ENCODE results near the gene FUT8.

The FUT8 gene

DNA sequence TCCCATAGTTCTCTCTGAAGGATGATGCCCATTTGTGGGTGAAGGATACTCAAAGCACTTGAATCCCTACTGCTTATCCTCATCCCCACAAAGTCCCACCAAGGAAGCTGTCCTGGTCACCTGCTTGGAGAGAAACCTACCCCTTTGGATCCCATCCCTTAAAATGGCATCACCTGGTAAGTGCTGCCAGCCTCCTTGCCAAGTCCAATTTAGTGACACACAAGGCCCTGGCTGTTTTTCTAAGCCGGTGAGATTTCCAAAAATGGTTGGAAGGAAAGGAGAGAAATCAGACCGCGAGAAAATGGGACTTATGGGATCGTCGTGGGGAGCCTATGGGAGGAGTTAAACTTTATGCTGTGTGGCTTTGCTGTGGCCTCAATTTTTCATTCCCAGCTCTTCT, 358.2 kb downstream of the FUT8 start:
- no peak for DNase-seq (ENCODE audit: low read depth in 2 of 3, low spot score in 1 of 3)

DNA sequence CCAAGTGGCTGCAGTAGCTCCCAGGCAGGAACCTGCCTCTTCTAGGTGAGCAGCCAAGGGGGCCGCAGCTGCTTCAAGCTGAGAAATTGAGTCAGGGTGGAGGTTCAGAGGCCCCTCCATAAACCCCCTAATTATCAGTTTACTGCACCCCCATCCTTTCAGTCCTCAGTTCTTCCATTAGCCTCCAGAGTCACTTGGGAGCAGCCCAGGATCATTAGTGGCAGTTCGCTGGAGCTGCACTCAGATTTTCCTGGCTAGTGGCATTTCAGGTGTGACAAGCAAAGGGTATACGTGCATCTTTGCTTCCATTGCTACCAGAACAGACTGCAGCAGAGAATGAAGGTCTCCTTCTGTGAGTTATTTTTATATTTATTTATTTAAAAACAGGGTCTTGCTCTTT, 358.7 kb downstream of the FUT8 start:
- DNase-seq (ENCODE audit: low read depth in 2 of 3, low spot score in 1 of 3), result no peak

DNA sequence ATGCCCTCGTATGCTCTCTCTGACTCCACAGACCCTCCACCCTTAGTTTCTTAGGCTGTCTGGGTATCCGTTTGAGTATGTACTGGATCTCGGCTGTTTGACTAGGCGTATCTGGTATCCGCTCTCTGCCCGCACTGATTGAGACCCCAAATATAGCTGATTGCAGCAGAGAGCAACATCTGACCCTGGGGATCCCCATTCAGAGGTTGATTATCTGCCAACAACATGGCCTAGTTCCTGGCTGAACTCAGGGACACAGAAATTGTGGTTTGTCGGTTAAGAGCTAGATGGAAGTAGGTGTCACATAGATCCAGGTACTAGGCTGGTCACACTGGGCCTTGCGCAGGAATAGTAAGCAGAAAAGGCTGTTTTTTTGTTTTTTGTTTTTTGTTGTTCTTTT, 359.9 kb downstream of the FUT8 start:
- DNase-seq (ENCODE audit: low read depth in 2 of 3, low spot score in 1 of 3), result no peak

DNA sequence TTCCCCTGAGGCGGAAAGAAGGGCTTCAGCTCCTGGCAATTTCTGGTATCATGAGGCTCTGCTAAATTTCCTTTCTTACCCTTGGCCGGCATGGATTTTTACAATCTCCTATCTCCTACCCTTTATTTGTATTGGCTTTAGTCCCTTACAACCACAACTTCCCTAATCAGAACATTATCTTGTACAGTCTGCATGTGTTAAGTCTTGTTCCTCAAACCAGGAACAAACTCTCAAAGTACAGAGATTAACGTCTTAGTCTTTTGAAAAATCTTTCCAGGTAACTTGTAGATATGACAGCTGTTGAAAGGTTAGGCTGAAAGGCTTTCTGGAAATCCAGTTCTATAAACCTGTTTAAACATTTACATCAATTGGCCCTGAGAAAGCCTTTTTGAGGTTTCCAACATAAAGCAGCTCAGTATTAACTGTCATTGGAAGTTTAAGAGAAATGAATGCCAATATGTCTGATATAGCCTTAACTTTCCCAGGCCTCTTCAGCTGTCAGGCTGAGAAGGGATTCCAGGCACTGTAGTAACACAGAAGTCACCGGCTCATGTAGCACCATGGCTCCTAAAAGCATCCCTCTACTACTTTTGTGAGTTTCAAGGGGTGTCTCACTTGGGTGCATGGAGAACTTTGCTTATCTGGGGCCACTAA, 360.5 kb downstream of the FUT8 start:
- no peak for DNase-seq (ENCODE audit: low read depth in 2 of 3, low spot score in 1 of 3)

DNA sequence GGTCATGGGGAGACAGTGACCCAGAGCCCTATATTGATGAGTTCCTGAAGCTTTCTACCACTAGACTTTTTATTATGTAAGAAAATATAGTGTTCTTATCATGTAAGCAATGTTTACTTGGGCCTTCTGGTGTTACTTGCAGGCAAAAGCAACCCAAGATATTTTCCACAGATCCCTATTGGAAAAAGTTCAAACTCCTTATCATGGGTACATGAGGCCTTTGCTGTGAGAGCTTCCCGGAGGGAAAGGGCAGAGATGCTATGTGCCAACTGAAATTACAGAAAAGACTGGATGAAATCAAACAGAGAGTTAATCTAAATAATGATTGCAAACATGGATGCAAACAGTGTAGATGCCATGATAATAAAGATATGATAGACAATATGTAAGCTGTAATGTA, 361.5 kb downstream of the FUT8 start:
- DNase-seq (ENCODE audit: low read depth in 2 of 3, low spot score in 1 of 3), result no peak

DNA sequence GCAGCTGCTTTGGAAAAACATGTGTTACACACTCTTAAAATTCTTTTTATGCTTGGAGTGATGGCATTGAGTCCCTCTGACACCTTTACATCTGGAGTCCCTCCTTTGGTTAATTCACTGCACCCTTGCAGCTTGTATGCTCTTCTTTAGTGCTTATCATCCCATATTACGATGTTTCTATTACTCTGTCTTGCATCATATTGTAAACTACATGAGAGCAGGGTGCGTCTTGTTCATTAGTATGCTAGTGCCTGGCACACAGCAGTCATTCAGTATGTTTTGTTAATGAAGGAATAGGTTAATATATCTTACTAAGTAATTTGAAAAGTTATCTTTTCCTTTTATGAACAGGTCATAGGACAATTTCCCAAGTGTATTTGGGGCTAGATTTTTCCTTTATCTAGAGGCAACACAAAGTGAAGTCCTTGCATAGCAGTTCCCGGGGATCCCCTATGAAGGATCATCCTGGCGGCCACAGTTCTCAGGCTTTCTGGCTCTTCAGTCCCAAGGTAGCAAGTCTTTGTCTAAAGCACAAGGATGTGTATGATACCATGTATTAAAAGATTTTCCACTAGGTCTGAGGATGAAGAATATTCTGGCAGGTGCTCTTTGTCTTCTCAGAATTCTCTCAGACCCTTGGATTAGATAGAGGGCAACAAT, 363.8 kb downstream of the FUT8 start:
- DNase-seq (ENCODE audit: low read depth in 2 of 3, low spot score in 1 of 3), result no peak

DNA sequence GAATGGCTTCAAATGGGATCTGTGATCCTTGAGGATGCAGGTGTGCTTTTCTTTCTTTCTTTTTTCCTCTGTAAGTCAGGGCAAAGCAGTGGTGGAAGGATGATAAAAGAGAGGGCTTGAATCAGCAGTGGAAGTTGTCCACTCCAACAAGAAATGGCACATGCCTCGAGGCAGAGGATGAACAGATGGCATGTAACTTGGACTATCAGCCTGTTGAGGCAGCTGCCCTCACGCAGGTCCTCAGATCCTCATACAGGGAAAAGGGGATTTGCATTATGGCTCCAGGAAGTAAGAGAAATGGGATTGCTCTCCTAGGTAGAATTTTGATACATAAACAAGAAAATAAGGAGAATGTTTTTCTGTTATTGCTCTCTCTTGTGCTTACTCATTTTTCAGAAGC, 368.0 kb downstream of the FUT8 start:
- no peak for DNase-seq (ENCODE audit: low read depth in 2 of 3, low spot score in 1 of 3)

DNA sequence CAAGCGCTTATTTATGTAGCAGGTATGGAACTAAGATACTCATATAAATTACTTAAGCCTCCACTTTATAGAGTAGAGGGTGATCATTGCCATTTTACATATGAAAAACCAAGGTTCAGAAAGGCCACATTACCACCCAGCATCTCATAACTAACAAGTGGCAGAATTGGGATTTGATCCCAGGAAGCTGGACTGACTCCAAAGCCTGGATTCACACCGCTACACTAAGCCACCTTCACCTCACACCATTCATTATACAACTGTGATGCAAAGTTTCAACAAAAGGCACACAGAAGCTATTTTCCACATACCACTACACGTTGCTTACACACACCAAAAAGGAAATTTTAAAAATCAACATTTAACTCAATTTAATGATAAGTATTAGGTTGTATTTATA, 370.6 kb downstream of the FUT8 start:
- no peak for DNase-seq (ENCODE audit: low read depth in 2 of 3, low spot score in 1 of 3)

DNA sequence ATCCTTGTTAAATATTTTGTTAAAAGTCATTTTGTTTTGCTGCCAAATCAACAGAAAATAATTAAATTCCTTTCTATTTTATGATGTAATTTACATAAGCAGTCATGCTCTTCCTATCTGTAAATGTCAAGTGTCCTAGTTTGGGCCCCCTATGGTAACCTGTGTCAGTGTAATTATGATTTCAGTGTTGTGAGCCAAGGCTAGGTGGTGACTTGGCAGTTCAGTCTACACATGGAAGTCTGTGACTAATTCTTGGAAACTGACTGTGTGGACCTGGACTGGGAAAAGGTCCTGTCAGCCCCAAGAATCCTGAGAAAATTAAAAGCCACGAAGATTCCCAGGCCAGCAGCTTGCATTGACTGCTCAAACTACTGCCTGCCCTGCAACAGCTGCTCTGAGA, 371.0 kb downstream of the FUT8 start:
- no peak for DNase-seq (ENCODE audit: low read depth in 2 of 3, low spot score in 1 of 3)

DNA sequence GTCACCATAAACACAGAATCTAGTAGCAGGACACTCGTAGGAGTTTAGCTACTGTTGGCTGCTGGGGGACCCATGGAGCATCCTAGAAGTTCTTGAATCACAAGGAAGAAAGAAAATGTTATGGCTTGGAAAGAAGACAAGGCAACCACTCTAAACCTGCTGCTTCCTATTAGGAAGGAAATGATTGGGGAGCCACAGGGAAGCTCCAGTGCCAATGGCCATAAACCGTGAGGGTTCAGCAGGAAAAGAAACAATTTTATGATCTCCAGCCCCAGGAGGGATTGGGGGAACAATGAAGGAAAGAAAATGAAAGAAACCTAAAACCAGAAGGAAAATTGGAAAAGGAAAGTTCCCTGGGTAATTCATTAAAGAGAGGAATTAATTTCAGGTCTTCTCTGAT, 372.0 kb downstream of the FUT8 start:
- DNase-seq (ENCODE audit: low read depth in 2 of 3, low spot score in 1 of 3), result no peak

DNA sequence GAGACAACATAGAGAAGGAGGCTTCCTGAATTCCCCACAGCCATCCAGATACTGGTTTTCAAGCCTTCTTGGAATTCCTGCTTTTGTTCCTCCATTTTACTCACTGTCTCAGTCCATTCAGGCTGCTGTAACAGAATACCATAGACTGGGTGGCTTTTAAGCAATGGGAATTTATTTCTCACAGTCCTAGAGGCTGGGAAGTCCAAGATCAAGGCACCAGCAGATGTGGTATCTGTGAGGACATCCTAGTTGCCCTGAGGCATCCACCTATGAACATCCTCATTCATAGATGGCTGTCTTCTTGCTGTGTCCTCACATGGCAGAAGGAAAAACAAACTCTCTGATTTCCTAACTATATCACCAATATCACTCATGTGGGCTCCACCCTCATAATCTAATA, 374.9 kb downstream of the FUT8 start:
- no peak for DNase-seq (ENCODE audit: low read depth in 2 of 3, low spot score in 1 of 3)

DNA sequence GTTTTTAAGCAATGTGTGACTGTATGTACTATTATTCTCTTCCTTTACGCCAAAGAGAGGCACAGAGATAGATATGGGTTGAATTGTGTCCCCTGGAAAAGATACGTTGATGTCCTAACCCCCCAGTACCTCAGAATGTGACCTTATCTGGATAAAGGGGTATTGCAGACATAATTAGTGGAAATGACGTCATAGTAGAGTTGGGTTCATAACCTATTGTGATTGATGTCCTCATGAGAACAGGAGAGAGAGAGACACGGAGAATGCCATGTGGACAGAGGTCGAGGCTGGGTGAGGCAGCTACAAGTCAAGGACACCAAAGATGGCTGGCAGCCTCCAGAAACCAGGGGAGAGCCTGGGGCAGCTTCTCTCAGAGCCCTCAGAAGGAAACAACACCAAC, 376.3 kb downstream of the FUT8 start:
- DNase-seq (ENCODE audit: low read depth in 2 of 3, low spot score in 1 of 3), result no peak

DNA sequence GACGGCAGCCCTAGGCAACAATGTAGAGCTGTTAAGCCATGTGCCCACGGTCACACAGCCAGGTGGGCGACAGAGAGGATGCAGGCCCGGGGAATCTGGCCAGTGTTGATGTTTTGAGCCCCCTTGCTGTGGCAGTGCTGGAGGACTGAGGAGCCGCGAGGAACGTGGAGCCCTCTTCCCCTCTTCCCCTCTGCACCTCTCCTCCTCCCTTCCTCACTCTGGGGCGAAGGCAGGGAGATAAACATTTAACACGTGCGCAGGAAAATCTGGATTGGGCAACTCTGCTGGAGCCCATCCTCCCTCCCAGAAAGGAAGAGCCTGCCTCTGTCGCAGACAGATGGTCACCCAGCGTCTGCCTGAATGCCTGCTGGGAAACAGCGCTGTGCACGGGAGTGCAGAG, 376.8 kb downstream of the FUT8 start:
- no peak for DNase-seq (ENCODE audit: low read depth in 2 of 3, low spot score in 1 of 3)

DNA sequence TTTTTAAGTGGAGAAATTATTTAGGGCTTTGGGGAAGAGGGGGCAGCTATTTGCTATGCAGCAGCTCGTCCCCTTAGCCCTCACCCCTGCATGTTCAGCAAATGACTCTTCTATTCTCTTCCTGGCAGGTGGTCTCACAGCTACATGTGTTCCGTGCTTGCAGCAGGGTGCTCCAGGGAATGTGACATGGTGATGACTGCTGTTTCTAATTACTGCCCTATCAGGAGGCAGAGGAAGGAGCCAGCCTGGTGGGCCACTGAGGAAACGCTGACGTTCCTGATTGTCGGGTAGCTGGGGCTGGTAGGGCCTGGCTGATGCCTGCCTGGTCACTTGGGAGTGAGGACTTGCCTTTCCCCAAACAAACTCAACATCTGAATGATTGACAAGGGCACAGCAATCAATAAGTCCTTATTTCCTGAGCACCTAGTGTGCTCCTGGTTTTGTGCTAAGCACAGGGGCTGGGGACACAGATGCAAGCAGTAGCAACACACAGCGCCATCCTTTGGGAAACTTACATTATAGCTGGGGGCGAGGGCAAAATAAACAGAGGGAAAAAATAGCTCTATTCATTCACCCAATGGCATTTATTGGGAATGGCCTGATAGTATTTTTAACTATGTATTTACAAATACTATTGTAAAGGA, 377.8 kb downstream of the FUT8 start:
- no peak for DNase-seq (ENCODE audit: low read depth in 2 of 3, low spot score in 1 of 3)

DNA sequence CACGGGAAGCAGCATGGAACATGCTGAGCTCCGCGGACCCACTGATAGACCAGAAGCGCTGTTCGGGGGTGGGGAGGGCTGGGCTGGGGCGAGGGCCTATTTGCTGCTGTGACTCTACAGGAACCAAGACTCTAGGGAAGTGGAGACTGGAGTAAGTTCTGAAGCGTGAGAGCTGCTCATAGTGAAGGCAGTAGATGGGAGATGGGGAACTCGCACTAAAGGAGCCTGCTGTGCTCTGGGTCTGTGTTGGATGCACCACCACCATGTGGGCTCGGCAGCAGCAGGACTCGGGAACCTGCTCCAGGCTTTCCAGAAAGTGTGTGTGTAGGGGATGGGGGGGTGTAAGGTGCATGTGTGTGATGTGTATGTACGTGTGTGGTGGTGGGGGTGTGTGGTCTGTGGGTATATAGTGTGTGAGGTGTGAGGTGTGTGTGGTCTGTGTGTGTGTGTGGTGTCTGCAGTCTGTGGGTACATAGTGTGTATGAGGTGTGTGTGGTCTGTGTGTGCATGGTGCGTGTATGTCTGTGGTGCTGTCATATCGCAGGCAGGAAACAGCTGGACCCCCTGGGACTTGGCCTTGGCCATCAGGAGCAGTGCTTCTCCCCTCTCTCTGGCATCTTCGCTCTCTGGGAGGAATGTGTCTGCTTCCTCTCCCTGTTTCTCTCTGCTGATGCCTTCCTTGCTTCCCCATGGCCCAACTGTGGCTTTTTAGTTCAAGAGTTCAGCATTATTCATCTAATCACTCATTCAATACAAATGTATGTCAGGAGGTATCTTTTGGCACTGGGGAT, 378.9 kb downstream of the FUT8 start:
- no peak for DNase-seq (ENCODE audit: low read depth in 2 of 3, low spot score in 1 of 3)

DNA sequence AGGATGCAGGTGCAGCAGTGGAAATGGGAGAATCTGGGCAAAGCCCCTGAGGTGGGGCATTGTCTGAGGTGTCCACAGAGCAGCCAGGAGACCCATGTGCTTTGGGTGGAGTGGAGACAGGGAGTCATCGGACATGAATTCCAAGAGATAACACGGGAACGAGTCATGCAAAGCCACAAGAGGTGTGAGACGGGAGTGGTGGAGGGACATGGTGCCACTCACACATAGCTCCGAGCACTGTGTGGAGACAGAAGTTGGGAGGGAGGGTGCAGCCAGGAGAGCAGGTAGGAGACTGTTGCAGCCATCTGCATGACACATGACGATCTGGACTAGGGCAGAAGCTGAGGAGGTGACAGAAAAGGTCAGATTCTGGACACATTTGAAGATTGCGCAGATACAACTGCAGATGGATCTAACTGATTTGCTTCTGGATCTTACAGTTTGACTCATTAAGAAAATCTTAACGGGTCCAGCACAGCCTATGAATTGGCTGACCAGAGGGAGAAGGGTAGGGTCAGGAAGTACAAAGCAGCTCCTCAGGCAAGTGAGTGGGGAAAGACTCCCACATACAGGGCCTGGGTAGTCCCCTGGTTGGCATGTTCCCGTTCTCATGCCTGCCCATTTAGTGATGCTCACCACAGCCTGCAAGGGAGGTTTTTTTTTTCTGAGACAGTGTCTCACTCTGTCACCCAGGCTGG, 379.8 kb downstream of the FUT8 start:
- DNase-seq (ENCODE audit: low read depth in 2 of 3, low spot score in 1 of 3), result no peak

All from stimulated activated CD4-positive, alpha-beta T cell treated with anti-CD3 and anti-CD28 coated beads, Interleukin-12 subunit alpha, Interleukin-12 subunit beta, amount 100 ng/mL, for 48 hours (primary cell).